Activated CD8-positive, alpha-beta memory T cell treated with anti-CD3 and anti-CD28 coated beads, Interleukin-2, amount 10 ng/mL, durations not matched to agents 7 days and 5 days (primary cell): ENCODE data around the gene PSTPIP2. TPM values are rescaled to one million over a fixed set of nuclear protein-coding genes. Genes with fewer than 3 reads are reported as not detected.
"Not testable (repeated sequence)": the region's sequence is repeated elsewhere in the genome, so short reads cannot be mapped to it uniquely, and the experiment has no call there.

Experiments used
- ATAC-seq: fragments of 150-1000 bp; cut with Tn5 transposase; one replicate; pipeline ENCODE4 v1.10.0; 2021; ENCODE audit warnings: moderate library complexity
- CTCF ChIA-PET: fragments of 350-600 bp; sonication (Branson Sonifier 250); formaldehyde crosslinking; loops from one replicate; lab custom pipeline; 2021; ENCODE audit warnings: antibody characterized with exemption; lab: Charles Lee
- DNase-seq: peaks from one replicate; pipeline ENCODE4 v3.0.0-alpha.2; 2020
- H3K27ac Mint-ChIP-seq: one replicate; pipeline ENCODE4 v1.8.0; 2021; ENCODE audit warnings: mild to moderate bottlenecking, mixed read lengths
- H3K27me3 Mint-ChIP-seq: one replicate; pipeline ENCODE4 v1.8.0; 2021; ENCODE audit warnings: mixed read lengths
- H3K36me3 Mint-ChIP-seq: one replicate; pipeline ENCODE4 v1.8.0; 2021; ENCODE audit warnings: mild to moderate bottlenecking, mixed read lengths
- H3K4me1 Mint-ChIP-seq: one replicate; pipeline ENCODE4 v1.8.0; 2021; ENCODE audit warnings: mixed read lengths
- H3K4me3 Mint-ChIP-seq: one replicate; pipeline ENCODE4 v1.8.0; 2021; ENCODE audit warnings: mild to moderate bottlenecking, moderate library complexity, mixed read lengths
- H3K9me3 Mint-ChIP-seq: one replicate; pipeline ENCODE4 v1.8.0; 2022; ENCODE audit warnings: low read depth, mixed read lengths
- total RNA-seq, 2 experiments: library from RNA; stranded (reverse); gene quantifications; one replicate each; pipeline ENCODE4 v1.2.3, GENCODE V29; 2021

PSTPIP2 gene
- total RNA-seq, 2 experiments from 2014 or later = 4.1 to 16.1 TPM

DNA sequence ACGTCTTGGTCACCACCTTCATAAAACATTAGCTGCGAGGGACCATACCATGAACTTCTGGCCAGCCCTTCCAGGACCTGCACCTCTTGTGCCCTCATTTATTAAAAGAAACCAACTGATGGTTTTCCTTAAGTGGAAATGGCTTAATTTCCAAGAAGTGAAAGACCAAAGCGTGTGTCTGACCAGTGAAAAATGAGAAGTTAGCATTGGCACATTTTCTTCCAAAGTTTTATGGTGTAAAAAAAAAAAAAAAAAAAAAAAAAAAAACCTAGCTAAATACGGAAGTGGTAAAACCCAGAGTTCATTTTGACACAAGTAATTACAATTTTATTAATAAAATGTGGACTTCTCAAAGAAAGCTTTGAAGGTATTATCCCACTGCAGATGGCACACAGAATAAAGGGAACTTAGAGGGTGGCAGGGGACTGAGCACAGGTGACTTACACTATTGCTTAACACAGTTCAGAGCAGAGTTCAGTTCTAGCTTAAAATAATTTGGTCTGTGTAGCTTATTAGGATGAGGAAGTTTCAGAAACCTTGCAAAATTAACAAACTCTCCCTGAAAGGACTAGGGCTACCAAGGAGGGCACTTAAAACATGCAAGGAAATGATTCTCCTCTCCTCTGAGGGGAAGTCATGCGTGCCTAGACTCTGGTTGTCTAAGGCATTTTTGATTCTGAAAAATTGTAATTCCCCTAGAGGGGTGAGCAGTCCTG is 62.8 kb downstream of the PSTPIP2 start:
- H3K27me3 Mint-ChIP-seq = no peaks in the 10 kb centered on the region
- no peaks in the 10 kb centered on the region for H3K36me3 Mint-ChIP-seq
- H3K4me3 Mint-ChIP-seq = no peak overlapping the region
- CTCF ChIA-PET = interaction anchor here (0.9 kb wide), 1 partner anchor 64 kb away, joined by 4 read pairs; no protein-coding TSS in a partner anchor
- DNase-seq (no peak), ATAC-seq (no peak)
- H3K4me1 Mint-ChIP-seq = peaks cover 13% of the 10 kb centered on the region
- H3K27ac Mint-ChIP-seq = no peak overlapping the region
- H3K9me3 Mint-ChIP-seq = no peaks in the 10 kb centered on the region

DNA sequence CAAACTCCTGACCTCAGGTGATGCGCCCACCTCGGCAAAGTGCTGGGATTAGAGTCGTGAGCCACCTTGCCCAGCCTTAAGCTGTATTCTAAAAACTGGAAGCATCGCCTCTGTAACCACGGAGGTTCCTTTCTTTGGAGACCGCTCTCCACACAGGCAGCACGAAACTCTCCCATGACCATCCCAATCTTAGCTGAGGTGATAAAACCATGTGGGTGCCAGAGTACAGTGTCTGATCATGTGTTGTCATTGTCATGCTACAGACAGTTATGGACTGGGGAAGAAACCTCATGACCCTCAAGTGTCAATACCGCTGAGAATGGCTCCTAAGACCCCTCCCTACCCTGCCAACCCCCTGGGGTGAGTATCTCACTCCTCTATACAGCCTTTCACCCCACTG is 63.5 kb downstream of the PSTPIP2 start:
- H3K4me3 Mint-ChIP-seq = no peak overlapping the region
- H3K27ac Mint-ChIP-seq = no peak overlapping the region
- peaks cover 6% of the 10 kb centered on the region for H3K4me1 Mint-ChIP-seq
- no peaks in the 10 kb centered on the region for H3K36me3 Mint-ChIP-seq
- DNase-seq = no peak
- no peaks in the 10 kb centered on the region for H3K27me3 Mint-ChIP-seq
- H3K9me3 Mint-ChIP-seq = no peaks in the 10 kb centered on the region
- no peak for ATAC-seq
- CTCF ChIA-PET = no interaction called here

DNA sequence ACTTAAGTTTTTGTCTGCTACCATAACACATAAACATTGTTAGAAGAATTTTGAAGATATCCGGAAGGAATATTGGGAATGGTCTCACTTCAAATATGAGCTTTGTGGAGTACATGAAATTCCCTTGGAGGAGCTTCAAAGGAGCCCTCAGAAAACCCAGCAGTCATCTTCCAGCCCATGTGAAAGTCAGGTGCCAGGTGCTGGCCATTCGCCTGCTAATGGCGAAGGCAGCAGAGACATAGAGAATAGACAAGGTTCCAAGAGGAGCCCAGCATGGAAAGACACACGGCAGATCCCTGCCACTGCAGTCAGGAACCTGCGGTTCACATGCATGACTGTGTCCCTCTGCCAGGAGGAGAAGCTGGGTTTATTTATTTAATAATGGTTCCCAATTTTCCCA is 64.9 kb downstream of the PSTPIP2 start:
- ATAC-seq = no peak
- Mint-ChIP-seq H3K9me3 (no peaks in the 10 kb centered on the region), H3K36me3 (peaks cover 4% of the 10 kb centered on the region), H3K27ac (no peak overlapping the region), H3K27me3 (no peaks in the 10 kb centered on the region), H3K4me1 (no peaks in the 10 kb centered on the region), H3K4me3 (no peak overlapping the region)
- CTCF ChIA-PET = interaction anchor here (0.6 kb wide), 1 partner anchor 13 kb away, joined by 3 read pairs; no protein-coding TSS in a partner anchor
- DNase-seq = no peak

DNA sequence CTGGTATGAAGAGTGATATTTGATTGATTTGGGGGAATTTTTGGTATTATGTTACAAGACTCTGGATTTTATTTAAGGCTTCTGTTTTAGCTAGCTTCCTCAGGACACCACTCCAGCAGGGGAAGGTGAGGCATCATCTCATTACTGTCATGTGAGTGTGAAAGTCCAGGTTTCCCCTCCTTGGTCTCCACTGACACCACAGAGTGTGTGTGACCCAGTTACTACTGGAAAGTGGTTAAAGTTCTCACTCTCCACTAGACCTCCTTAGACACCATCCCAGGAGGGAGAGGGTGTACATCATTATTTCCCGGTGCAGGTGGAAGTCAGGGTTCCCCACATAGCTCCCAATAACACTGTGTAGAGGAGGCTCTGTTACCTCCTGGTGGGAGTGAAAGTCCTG is 69.1 kb downstream of the PSTPIP2 start:
- Mint-ChIP-seq H3K4me3 (no peak overlapping the region), H3K9me3 (peaks cover 2% of the 10 kb centered on the region), H3K27me3 (no peaks in the 10 kb centered on the region), H3K27ac (no peak overlapping the region), H3K4me1 (peaks cover 17% of the 10 kb centered on the region), H3K36me3 (peaks cover 4% of the 10 kb centered on the region)
- no peak for ATAC-seq
- no peak for DNase-seq
- CTCF ChIA-PET = no interaction called here

DNA sequence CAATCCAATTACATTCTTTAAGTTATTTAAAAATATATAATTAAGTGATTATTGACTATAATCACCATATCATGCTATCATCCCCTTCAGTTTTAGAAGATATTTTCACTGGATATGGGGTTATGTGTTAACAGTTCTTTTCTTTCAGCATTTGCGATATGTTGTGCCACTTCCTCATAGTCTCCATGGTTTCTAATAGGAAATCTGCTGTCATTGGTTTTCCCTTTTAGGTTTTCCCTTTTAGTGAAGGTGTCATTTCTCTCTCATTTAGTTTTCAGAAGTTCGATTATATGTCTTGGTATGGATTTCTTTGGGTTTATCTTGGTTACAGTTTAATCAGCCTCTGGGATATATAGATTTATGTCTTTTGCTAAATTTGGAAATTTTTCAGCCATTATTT is 70.2 kb downstream of the PSTPIP2 start:
- Mint-ChIP-seq H3K36me3 (peaks cover 4% of the 10 kb centered on the region), H3K4me3 (no peak overlapping the region), H3K4me1 (peaks cover 21% of the 10 kb centered on the region), H3K27ac (no peak overlapping the region), H3K27me3 (no peaks in the 10 kb centered on the region), H3K9me3 (peaks cover 2% of the 10 kb centered on the region)
- CTCF ChIA-PET = no interaction called here
- DNase-seq = no peak
- ATAC-seq = no peak

DNA sequence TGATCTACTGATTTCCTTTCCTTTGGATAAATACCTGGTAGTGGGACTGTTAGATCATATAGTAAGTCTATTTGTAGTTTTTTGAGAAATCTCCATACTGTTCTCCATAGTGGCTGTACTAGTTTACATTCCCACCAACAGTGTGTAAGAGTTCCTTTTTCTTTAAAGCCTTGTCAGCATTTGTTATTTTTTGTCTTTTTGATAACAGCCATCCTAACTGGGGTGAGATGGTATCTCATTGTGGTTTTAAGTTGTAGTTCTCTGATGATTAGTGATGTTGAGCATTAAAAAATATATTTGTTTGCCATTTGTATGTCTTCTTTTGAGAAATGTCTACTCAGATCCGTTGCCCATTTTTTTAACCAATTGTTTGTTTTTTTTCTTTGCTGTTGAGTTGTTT is 71.0 kb downstream of the PSTPIP2 start:
- CTCF ChIA-PET = no interaction called here
- peaks cover 21% of the 10 kb centered on the region for H3K4me1 Mint-ChIP-seq
- peaks cover 4% of the 10 kb centered on the region for H3K36me3 Mint-ChIP-seq
- H3K27me3 Mint-ChIP-seq = no peaks in the 10 kb centered on the region
- DNase-seq = no peak
- no peak overlapping the region for H3K4me3 Mint-ChIP-seq
- peaks cover 2% of the 10 kb centered on the region for H3K9me3 Mint-ChIP-seq
- ATAC-seq = no peak
- no peak overlapping the region for H3K27ac Mint-ChIP-seq

DNA sequence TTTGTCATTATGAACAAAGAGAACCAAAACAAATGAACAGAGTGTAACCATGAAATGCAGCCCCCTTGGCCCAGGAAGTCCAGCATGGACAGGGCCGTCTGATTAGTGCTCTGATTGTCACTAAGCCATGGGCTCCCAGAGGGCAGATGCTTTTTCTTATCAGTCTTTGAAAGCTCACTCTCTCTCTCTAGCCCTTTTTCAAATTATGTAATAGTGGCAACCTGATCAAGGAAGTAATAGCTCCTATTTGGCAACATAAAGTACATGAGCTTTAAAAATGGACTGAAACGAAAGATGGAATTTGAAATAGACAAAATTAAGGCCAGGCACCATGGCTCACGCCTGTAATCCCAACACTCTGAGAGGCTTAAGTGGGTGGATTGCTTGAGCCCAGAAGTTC is 72.5 kb downstream of the PSTPIP2 start:
- Mint-ChIP-seq H3K4me3 (no peak overlapping the region), H3K36me3 (peaks cover 6% of the 10 kb centered on the region), H3K27me3 (no peaks in the 10 kb centered on the region), H3K27ac (no peak overlapping the region), H3K4me1 (peaks cover 21% of the 10 kb centered on the region), H3K9me3 (peaks cover 2% of the 10 kb centered on the region)
- ATAC-seq (no peak), DNase-seq (no peak)
- CTCF ChIA-PET = interaction anchor here (0.9 kb wide), 1 partner anchor 36 kb away, joined by 3 read pairs; no protein-coding TSS in a partner anchor

DNA sequence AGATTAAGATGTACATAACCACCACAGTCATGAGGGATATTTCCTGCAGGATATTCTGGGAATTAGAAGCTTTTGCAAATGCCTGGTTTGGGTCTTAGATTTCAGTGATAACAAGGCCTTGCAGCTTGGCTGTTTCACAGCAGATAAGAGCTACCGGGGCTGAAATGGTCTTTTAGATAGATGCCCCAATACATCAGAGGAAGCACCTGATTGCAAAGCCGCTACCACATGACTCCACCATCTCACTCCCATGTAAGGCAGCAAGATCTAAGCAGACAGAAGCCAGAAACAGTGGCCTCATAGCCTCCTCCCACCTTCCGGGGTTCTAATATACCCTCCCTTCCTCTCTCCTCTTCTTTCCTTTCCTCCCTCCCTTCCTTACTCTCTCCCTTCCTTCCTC is 73.8 kb downstream of the PSTPIP2 start:
- DNase-seq (peak; percentile 44), ATAC-seq (peak; percentile 65)
- H3K9me3 Mint-ChIP-seq = peaks cover 2% of the 10 kb centered on the region
- peaks cover 21% of the 10 kb centered on the region for H3K4me1 Mint-ChIP-seq
- H3K36me3 Mint-ChIP-seq = peaks cover 6% of the 10 kb centered on the region
- peak overlapping the region; percentile 79 for H3K27ac Mint-ChIP-seq
- no peaks in the 10 kb centered on the region for H3K27me3 Mint-ChIP-seq
- H3K4me3 Mint-ChIP-seq = peak overlapping the region; percentile 47
- CTCF ChIA-PET = interaction anchor here (1.3 to 1.5 kb wide), 3 partner anchors 15 to 76 kb away, joined by 3 to 7 read pairs (median 4); no protein-coding TSS in a partner anchor

DNA sequence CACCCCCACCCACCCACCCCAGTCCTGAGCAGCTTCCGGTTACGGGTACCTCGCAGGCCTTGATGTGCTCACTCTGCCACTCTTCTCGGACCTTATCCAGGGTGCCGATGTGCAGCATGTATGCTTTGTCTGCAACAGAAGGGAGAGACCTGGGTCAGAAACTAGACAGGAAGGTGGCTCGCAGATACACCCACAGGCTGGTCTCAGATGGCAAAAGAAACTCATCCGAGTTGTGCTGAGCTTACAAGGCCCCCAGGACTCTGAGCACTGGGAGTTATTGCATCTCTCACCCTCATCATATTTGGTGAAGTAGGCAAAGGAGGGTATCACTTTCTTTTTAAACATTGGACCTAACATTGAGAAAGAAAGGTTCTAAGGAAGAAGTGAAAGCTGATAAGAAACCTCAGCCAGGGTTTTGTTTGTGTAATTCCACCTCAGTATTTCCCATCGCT is 74.3 kb downstream of the PSTPIP2 start:
- Mint-ChIP-seq H3K4me1 (peaks cover 21% of the 10 kb centered on the region), H3K36me3 (peaks cover 4% of the 10 kb centered on the region), H3K4me3 (peak overlapping the region; percentile 47), H3K27ac (peak overlapping the region; percentile 79), H3K27me3 (no peaks in the 10 kb centered on the region), H3K9me3 (peaks cover 2% of the 10 kb centered on the region)
- peak; percentile 77 for ATAC-seq
- CTCF ChIA-PET = interaction anchor here (1.3 to 1.5 kb wide), 3 partner anchors 15 to 76 kb away, joined by 3 to 7 read pairs (median 4); no protein-coding TSS in a partner anchor
- peak; percentile 51 for DNase-seq

DNA sequence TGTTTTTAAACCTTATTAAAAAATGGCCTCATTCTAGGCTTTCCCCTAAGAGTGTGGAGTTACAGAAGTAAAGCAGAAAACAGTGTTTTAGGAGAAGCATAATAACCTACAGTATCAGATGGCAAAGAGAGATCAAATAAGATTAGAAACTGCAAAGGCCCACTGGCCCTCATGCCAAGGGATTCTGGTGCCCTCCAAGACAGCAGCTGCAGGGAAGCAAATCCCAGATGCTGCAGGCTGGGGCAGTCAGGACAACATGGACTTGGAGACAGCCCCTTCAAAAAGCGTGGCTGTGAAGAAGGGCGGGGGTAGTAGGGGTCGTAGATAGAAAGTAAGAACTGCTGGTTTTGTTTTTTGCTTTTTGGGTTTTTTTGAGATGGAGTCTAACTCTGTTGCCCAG is 76.6 kb downstream of the PSTPIP2 start:
- ATAC-seq (no peak), DNase-seq (no peak)
- Mint-ChIP-seq H3K27ac (no peak overlapping the region), H3K4me1 (peaks cover 17% of the 10 kb centered on the region), H3K9me3 (no peaks in the 10 kb centered on the region), H3K36me3 (peaks cover 1% of the 10 kb centered on the region), H3K4me3 (no peak overlapping the region), H3K27me3 (no peaks in the 10 kb centered on the region)
- CTCF ChIA-PET = no interaction called here

DNA sequence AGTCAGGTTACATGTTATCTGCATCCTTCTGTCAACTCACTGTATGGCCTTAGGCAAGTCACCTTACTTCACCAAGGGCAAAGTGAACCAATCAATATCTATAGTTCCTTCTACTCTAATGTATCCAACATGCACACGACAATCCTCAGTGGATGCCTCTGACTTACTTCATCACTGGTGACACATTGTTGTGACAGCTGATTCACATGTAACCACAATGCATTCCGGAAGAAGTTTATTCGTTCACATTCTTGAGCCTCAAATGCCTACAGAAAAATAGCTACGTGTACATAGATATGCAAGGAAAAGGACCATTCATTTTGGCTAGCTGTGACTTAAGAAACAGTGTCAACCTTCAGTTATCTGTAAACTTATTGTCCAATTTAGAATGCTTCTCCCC is 78.6 kb downstream of the PSTPIP2 start:
- H3K9me3 Mint-ChIP-seq = no peaks in the 10 kb centered on the region
- H3K4me3 Mint-ChIP-seq = no peak overlapping the region
- peaks cover 4% of the 10 kb centered on the region for H3K36me3 Mint-ChIP-seq
- CTCF ChIA-PET = interaction anchor here (1.4 kb wide), 1 partner anchor 14 kb away, joined by 3 read pairs; no protein-coding TSS in a partner anchor
- H3K27ac Mint-ChIP-seq = no peak overlapping the region
- peaks cover 9% of the 10 kb centered on the region for H3K4me1 Mint-ChIP-seq
- H3K27me3 Mint-ChIP-seq = no peaks in the 10 kb centered on the region
- DNase-seq (no peak), ATAC-seq (no peak)

DNA sequence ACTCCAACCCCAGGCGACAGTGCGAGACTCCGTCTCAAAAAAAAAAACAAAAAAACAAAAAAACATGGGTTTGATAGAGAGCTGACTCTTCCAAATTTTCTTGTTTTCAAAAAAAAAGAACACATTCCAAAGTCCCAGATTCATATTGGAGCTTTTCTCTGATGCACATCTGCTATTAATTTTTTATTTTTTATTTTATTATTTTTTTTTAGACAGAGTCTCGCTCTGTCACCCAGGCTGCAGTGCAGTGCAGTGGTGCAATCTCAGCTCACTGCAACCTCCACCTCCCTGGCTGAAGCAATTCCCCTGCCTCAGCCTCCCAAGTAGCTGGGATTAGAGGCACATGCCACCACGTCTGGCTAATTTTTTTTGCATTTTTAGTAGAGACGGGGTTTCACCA is 79.5 kb downstream of the PSTPIP2 start:
- H3K4me3 Mint-ChIP-seq, H3K27ac Mint-ChIP-seq, CTCF ChIA-PET, H3K36me3 Mint-ChIP-seq, H3K9me3 Mint-ChIP-seq, H3K27me3 Mint-ChIP-seq, H3K4me1 Mint-ChIP-seq, ATAC-seq, DNase-seq: not testable (repeated sequence)

DNA sequence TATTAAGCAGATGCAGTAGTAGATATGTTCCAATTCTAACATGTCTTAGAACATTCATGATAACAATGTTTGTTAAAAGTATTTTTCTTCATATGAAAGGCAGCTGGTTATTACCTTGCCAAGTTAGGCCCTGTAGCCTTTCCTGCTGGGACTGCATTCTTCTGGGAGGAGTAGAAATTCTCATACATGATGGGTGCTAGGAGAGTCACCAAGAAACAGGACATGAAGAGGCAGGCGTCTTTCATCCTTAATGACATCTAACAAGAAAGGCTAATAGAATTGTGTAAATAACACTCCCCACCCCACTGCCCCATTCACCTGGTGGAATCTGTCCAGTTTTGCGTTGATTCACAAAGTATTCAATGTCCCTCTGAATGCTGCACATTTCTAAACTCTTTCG is 80.3 kb downstream of the PSTPIP2 start:
- no peak overlapping the region for H3K27ac Mint-ChIP-seq
- CTCF ChIA-PET = no interaction called here
- DNase-seq = no peak

More for the DNA sequence above, 80.3 kb downstream of the PSTPIP2 start:
- Mint-ChIP-seq H3K4me1 (no peaks in the 10 kb centered on the region), H3K4me3 (no peak overlapping the region), H3K36me3 (peaks cover 6% of the 10 kb centered on the region), H3K27me3 (no peaks in the 10 kb centered on the region), H3K9me3 (no peaks in the 10 kb centered on the region)
- no peak for ATAC-seq
